Renal pelvis (tissue), 4 donors: ENCODE data around the gene TNS1. TPM values are rescaled to one million over a fixed set of nuclear protein-coding genes. Genes with fewer than 3 reads are reported as not detected.
"Not testable (repeated sequence)": the region's sequence is repeated elsewhere in the genome, so short reads cannot be mapped to it uniquely, and the experiment has no call there.

Experiments
- DNase-seq: peaks from one replicate; pipeline ENCODE4 v3.0.0-alpha.2; 2013
- polyA plus RNA-seq, 3 donors: library from polyadenylated mRNA; unstranded; fragments of 120-200 nt; gene quantifications; one replicate each; pipeline ENCODE4 v1.2.1, GENCODE V29; 2013; ENCODE audit not compliant: insufficient read length in 3 of 3

TNS1 gene
- polyA plus RNA-seq, 3 donors = 56.6 to 75.9 (median 67.8) TPM

- peak; percentile 80 for DNase-seq
These were observed 186.4 kb downstream of the TNS1 start for GRCh38 chr2:217816396-217816869.

DNA sequence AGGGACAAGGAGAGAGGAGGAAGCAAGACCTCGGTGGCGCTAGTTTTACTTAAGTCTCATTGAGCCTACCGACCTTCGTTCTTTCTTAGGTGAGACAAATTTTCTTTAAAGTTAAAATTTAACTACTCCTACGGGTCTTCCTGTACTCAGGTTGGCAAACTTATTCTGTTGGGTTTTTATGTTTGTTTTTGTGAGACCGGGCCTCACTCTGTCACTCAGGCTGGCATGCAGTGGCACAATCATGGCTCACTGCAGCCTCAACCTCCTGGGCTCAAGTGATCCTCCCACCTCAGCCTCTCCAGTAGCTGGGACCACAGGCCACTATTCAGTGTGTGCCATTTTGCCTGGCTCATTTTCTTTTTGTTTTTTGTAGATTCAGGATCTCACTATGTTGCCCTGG is 189.0 kb downstream of the TNS1 start:
- DNase-seq = no peak

- no peak for DNase-seq
These were observed 190.6 kb downstream of the TNS1 start for GRCh38 chr2:217812170-217812569.

DNA sequence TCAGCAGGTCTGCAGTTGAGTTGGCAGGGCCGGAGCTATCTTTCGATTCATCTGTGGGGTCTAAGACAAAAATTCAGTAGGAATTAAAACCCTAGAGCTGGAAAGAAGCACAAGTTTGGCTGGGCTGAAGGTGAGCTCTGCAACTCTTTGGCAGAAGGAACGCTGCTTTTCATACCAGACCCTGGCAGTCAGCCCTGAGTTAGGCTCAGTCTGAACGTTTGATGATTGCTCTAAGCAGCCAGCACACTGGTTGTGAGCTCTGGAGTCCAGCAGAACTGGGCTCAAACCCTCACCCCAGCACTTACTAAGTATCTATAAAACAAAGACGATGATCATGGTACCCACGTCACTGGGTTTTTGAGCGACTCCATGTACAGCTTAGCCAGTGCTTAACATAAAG is 192.5 kb downstream of the TNS1 start:
- DNase-seq = no peak

DNA sequence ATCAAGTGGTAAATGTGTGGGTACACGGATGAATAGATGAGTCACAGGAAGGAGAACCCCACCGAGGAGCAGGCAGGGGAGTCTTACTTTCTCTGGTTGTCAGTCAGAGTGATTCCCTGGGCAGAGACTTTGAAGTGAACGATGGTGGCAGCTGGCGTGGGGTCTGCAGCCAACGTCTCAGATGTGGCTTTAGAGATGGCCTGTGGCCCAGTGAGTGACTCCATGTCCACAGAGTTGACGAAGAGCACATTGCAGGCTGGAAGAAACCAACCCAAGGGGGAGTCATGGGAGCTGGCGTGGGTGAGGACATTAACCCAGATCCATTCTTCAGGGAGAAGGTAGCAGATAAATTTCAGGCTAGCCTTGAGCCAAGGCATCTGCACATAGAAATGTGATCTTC is 193.1 kb downstream of the TNS1 start:
- DNase-seq = no peak

DNA sequence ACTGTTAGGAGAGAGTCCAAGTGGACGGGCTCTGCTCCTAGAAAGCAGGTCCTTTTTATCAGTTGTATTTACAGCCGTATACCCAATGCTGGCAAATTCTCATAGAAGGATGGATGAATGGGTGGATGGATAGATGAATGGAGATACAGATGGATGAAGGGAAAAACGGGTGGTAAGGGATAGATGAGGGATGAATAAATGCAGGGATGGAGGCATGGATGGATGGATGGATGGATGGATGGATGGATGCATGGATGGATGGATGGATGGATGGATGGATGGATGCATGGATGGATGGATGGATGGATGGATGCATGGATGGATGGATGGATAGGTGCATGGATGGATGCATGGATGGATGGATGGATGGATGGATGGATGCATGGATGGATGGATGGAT is 193.8 kb downstream of the TNS1 start:
- DNase-seq = not testable (repeated sequence)

DNA sequence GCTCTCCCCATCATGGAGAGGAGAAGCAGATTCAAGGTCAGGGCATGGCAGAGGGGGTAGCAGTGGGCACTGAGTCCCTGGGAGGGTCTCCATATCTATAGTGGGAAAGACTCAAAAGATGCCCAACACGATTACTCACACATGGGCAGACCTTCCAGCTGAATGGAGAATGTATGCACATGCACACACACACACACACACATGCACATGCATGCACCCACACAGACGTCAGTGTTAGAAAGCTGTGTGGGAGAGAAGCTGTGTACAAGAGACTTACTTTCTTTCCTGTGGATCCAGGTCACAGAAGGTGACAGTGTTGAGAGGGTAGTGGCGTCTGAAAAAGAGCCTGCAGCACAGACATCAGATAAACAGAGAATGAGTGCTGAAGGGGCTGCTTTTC is 194.5 kb downstream of the TNS1 start:
- DNase-seq = no peak

DNA sequence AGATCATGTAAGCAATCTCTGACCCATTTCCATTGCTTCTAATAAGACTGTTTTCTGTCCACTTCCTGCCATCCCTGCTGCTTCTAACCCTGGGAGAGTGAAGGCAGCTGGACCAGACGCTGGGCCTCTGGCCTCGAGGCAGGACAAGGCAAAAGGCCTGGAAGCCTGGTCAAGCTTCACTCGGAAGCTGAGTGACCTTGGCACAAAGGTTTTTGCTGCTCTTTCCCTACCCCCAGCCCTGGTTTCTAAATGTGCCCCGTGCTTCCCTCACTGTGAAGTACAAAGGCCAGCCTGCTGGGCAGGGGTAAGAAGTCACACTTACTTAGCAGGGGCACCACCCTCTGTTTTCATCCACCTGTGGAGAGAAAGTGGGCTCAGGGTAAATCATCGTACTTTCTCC is 195.0 kb downstream of the TNS1 start:
- DNase-seq = no peak

GRCh38 chr2:217807025-217807424 is 195.8 kb downstream of the TNS1 start:
- no peak for DNase-seq

DNA sequence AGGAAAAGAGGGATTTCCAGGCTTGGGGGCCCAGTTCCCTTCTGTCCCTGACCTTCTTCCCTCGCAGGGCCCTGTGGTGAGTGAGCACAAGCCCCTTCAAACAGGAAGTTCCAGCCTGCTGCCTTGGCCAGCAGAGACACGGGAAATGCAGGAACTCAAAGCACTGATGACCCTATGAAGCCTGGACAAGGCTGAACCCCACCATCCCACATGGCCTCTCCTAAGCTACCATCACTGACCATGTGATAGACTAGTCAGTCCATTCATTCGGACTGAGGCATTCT is 196.4 kb downstream of the TNS1 start:
- DNase-seq = no peak

DNA sequence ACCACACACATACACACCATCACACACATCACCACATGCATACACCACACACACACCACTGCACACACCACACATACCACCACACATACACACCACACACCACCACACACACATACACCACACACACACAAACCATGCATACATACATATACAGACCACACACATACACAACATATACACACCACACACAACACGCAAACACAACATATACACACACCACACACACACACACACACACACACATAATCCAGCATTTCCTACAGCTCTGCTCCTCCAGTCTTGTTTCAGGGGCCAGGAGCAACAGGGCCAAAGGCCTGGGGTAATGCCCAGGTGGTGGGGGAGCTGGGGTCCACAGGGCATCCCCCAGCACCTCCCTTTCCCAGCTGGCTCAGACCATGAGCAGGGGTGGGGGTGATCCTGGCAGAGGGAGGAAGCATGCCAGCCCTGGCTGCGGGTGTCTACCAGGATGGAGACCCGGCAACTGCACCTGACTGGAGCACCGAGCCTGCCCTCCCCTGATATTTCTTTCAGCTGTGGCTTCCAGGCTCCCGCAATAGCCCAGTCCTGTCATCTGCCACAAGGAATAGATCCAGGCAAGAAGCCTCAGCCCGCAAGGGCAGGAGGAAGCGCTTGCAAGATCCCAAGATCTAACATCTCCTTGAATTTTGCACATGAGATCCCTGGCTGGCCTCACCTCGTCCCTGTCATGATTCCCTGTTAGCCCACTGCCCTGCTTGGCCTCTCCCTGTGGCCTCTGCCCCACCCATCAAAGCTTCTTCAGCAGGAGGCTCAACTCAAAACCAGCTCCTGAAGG is 196.9 kb downstream of the TNS1 start:
- DNase-seq = no peak

DNA sequence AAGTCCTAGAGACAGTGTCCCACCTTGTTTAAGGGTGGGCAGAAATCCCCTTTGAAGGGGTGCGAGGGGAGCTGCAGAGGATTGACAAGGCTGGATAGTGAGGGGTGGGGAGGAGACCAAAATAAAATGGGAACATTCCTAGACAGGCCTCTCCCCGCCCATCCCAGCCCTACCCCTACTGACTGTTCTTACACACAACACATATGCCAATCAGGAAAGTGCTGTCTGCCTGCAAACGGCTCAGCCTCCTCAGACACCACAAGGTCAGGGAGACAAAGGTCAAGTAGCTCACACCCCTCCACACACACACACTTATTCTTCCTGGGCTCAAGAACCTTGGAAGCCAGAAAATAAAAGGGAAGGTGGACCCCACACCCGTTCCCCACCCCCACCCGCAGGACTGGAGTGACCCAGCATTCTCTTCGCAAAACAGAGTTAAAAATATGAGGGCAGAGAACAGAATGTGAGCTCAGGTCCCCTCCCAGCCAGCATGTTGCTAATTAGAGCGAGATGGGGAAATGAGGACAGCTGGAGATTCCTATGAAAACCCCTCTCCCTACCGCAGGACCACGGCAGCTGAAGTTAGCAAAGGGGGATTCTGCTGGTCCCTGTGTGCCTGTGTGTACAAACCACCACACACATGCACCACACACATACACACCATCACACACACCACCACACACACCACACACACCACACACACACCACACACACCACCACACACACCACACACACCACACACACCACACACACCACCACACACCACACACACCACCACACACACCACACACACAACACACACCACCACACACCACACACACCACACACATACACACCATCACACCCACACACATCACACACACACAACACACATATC is 197.8 kb downstream of the TNS1 start:
- no peak for DNase-seq

- no peak for DNase-seq
These were observed 198.5 kb downstream of the TNS1 start for GRCh38 chr2:217804338-217804737.

GRCh38 chr2:217803653-217803960 is 199.2 kb downstream of the TNS1 start:
- DNase-seq = no peak

DNA sequence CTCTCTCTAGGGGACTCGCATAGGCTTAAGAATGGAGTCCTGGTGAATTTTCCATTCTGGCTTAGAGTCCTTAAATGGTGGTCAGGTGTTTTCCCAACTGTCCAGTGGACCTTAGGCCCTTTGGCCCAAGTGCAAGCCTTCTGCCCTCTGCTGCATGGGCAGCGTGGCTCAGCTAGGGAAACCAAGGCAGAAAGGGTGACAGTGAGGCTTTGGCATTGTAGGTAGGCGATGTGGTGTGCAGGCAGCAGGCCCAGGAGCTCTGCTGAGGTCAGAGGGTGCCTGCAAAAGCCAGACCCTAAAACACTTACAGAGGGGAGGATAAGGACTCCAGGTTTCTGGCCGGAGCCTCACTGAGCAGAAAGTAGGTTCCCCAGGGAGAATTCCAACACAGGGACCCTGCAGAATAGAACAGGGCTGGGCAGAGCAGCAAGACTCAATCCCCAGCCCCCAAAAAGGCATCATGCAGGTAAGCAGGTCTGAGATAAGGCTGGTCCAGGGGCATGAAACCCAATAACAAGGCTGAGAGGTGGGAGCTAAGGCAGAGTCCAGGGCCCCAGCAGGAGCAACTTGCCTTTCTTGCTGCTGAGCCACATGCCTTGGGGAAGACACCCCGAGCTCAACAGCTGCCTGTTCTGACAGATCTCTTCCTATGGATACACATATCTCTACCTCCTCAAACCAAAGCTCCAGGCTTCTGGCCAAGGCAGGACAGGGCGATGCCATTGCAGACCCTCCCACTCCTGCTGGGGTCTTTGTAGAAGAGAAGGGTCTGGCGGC is 199.7 kb downstream of the TNS1 start:
- DNase-seq = no peak

DNA sequence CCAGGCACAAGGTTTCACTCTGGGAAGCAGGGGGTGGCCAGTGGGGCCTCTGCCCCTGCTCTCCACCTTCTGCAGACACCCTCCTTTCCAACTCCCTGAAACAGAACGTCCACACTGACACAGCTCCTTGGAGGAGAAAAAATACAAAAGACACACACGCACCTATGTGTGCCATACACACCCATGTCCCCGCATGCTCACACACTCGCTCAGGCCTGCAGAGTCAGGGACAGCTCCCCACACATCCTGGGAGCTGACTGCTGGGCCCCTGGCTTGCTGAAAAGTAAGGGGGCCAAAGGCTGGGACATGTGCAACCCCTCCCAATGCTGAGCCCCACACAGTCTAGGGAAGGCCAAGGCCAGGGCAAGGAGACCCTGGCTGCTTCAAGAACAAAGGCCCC is 200.5 kb downstream of the TNS1 start:
- no peak for DNase-seq

GRCh38 chr2:217801711-217802110 is 201.1 kb downstream of the TNS1 start:
- DNase-seq = no peak

GRCh38 chr2:217801115-217801531 is 201.7 kb downstream of the TNS1 start:
- DNase-seq = no peak

- DNase-seq = no peak
These were observed 202.2 kb downstream of the TNS1 start for GRCh38 chr2:217800433-217801114.

DNA sequence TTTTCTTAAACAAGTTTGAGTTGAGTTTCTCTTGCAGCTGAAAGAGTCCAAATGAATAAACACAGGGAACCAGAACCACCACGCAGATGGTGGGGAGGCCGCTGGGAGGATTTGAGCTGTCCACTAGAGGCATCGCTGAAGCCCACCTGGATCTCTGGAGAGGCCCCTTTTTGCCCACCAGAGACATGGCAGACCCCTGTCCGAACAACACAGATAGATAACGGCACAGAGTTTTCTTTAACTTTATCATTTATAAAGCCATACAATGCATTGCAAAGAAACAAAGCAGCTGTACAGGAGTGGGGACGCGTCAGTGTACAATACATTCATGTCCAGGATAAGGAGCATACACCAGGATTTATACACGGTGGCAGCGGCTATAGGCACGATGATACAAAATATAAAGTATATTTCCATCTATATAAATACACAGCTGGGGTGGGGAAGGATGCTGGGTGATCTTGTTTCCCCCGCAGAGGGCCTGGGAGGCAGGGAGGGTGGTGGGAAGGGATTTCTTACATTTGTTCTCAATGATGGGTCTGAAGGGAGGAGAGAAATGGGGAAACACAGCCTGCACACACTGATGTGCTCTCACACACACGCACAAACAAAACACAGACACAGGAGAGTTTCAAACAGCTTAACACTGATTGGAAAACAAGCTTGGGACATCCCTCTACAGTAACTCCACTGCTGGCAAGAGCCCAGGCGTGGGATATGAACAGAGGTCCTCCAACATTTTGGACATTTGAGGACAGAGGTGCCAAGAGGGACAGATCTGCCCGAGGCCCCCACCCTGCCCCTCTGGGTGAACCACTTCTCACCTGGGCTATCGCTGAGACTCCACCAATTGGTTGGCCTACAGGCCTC is 203.0 kb downstream of the TNS1 start:
- DNase-seq = no peak
